H9 (cell line): ENCODE results near the gene CD86. TPM values are rescaled to one million over a fixed set of nuclear protein-coding genes. Genes with fewer than 3 reads are reported as not detected.

ENCODE experiments used
- DNase-seq: peaks from one replicate; pipeline ENCODE4 v3.0.0-alpha.2; 2017
- H2AFZ ChIP-seq: one replicate; pipeline ENCODE4 v1.6.1; 2013; ENCODE audit warnings: mild to moderate bottlenecking, low read length, control low read depth, moderate library complexity
- H2AK5ac ChIP-seq: 2 replicates; pipeline ENCODE4 v1.6.1; 2013; ENCODE audit warnings: low read length, control low read depth, mixed read lengths; ENCODE audit not compliant: insufficient read length
- H2BK120ac ChIP-seq: one replicate; pipeline ENCODE4 v1.6.1; 2013; ENCODE audit warnings: low read depth, mild to moderate bottlenecking, low read length, control low read depth, inconsistent platforms; ENCODE audit not compliant: poor library complexity, severe bottlenecking
- H2BK12ac ChIP-seq: 2 replicates; pipeline ENCODE4 v1.6.1; 2013; ENCODE audit warnings: low read length, control low read depth, mixed read lengths, low read depth; ENCODE audit not compliant: insufficient read length
- H2BK15ac ChIP-seq: 2 replicates; pipeline ENCODE4 v1.6.1; 2013; ENCODE audit warnings: low read depth, low read length, control low read depth
- H2BK20ac ChIP-seq: one replicate; pipeline ENCODE4 v1.6.1; 2013; ENCODE audit warnings: low read depth, mild to moderate bottlenecking, low read length, control low read depth, inconsistent platforms; ENCODE audit not compliant: poor library complexity, severe bottlenecking
- H2BK5ac ChIP-seq: 2 replicates; pipeline ENCODE4 v1.6.1; 2013; ENCODE audit warnings: low read length, control low read depth, mixed read lengths; ENCODE audit not compliant: insufficient read length
- H3K14ac ChIP-seq: 2 replicates; pipeline ENCODE4 v1.6.1; 2013; ENCODE audit warnings: low read length, control low read depth; ENCODE audit not compliant: insufficient read depth
- H3K18ac ChIP-seq: 2 replicates; pipeline ENCODE4 v1.6.1; 2013; ENCODE audit warnings: low read depth, mild to moderate bottlenecking, mixed read lengths, low read length, control low read depth; ENCODE audit not compliant: insufficient read length
- H3K23ac ChIP-seq: 2 replicates; pipeline ENCODE4 v1.6.1; 2013; ENCODE audit warnings: low read length, control low read depth, mixed read lengths, low read depth; ENCODE audit not compliant: insufficient read length
- H3K23me2 ChIP-seq: 2 replicates; pipeline ENCODE4 v1.6.1; 2013; ENCODE audit warnings: low read depth, mild to moderate bottlenecking, mixed read lengths, low read length, control low read depth; ENCODE audit not compliant: insufficient read length, poor library complexity, severe bottlenecking
- H3K27ac ChIP-seq: 2 replicates; pipeline ENCODE4 v1.5.1; 2013; ENCODE audit warnings: low read length, control low read depth, mixed read lengths, low read depth; ENCODE audit not compliant: insufficient read length
- H3K27me3 ChIP-seq: 2 replicates; pipeline ENCODE4 v1.6.1; 2013; ENCODE audit warnings: low read length, control low read depth, inconsistent platforms; ENCODE audit not compliant: insufficient read depth
- H3K4ac ChIP-seq: 2 replicates; pipeline ENCODE4 v1.6.1; 2013; ENCODE audit warnings: low read depth, mild to moderate bottlenecking, control low read depth, inconsistent platforms, low read length, moderate library complexity
- H3K4me1 ChIP-seq: 2 replicates; pipeline ENCODE4 v1.6.1; 2013; ENCODE audit warnings: low read length, control low read depth, inconsistent platforms; ENCODE audit not compliant: insufficient read depth
- H3K4me2 ChIP-seq: 2 replicates; pipeline ENCODE4 v1.6.1; 2013; ENCODE audit warnings: low read length, control low read depth, mixed read lengths; ENCODE audit not compliant: insufficient read length, insufficient read depth
- H3K56ac ChIP-seq: 2 replicates; pipeline ENCODE4 v1.6.1; 2013; ENCODE audit warnings: low read depth, mild to moderate bottlenecking, mixed read lengths, low read length, control low read depth; ENCODE audit not compliant: insufficient read length
- H3K79me1 ChIP-seq: 2 replicates; pipeline ENCODE4 v1.6.1; 2013; ENCODE audit warnings: low read depth, mild to moderate bottlenecking, moderate library complexity, low read length, control low read depth, inconsistent platforms; ENCODE audit not compliant: insufficient read depth, poor library complexity, severe bottlenecking
- H3K79me2 ChIP-seq: 2 replicates; pipeline ENCODE4 v1.6.1; 2013; ENCODE audit warnings: low read length, control low read depth, inconsistent platforms; ENCODE audit not compliant: insufficient read depth
- H3K9ac ChIP-seq: 2 replicates; pipeline ENCODE4 v1.6.1; 2013; ENCODE audit warnings: low read length, control low read depth, mixed read lengths; ENCODE audit not compliant: insufficient read length; ENCODE audit errors: extremely low read depth
- H3K9me3 ChIP-seq: one replicate; pipeline ENCODE4 v1.6.1; 2013; ENCODE audit warnings: low read depth, low read length, inconsistent platforms; ENCODE audit not compliant: control insufficient read depth
- H3T11ph ChIP-seq: one replicate; pipeline ENCODE4 v1.6.1; 2013; ENCODE audit warnings: mild to moderate bottlenecking, low read length, control low read depth, inconsistent platforms
- H4K20me1 ChIP-seq: one replicate; pipeline ENCODE4 v1.6.1; 2013; ENCODE audit not compliant: control insufficient read depth, insufficient read length, insufficient read depth
- H4K5ac ChIP-seq: 2 replicates; pipeline ENCODE4 v1.6.1; 2013; ENCODE audit warnings: low read depth, mild to moderate bottlenecking, mixed read lengths, low read length, control low read depth; ENCODE audit not compliant: insufficient read length
- H4K8ac ChIP-seq: replicated peaks from 2 replicates; pipeline ENCODE4 v1.6.1; 2013; ENCODE audit warnings: low read length, control low read depth, mixed read lengths, low read depth; ENCODE audit not compliant: insufficient read length
- H4K91ac ChIP-seq: 2 replicates; pipeline ENCODE4 v1.6.1; 2013; ENCODE audit warnings: low read depth, mild to moderate bottlenecking, moderate library complexity, mixed read lengths, low read length, control low read depth; ENCODE audit not compliant: insufficient read length
- H3K27ac Mint-ChIP-seq, 3 experiments: 2 replicates in 2 of 3; 3 replicates in 1 of 3; pipeline ENCODE4 v1.8.0; 2020 to 2021; ENCODE audit warnings: mixed read lengths in 3 of 3, mild to moderate bottlenecking in 1 of 3, moderate library complexity in 1 of 3
- H3K27me3 Mint-ChIP-seq: 2 replicates; pipeline ENCODE4 v1.8.0; 2021; ENCODE audit warnings: low read depth, mild to moderate bottlenecking, moderate library complexity, mixed read lengths
- H3K36me3 Mint-ChIP-seq, 3 experiments: 2 replicates in 2 of 3; 3 replicates in 1 of 3; pipeline ENCODE4 v1.8.0; 2020 to 2021; ENCODE audit warnings: low read depth in 3 of 3, mixed read lengths in 3 of 3; ENCODE audit not compliant: insufficient read depth in 1 of 3
- H3K4me1 Mint-ChIP-seq, 2 experiments: 2 replicates each; pipeline ENCODE4 v1.8.0; 2020; ENCODE audit warnings: mixed read lengths in 2 of 2
- H3K4me3 Mint-ChIP-seq, 2 experiments: 2 replicates in 1 of 2; 3 replicates in 1 of 2; pipeline ENCODE4 v1.8.0; 2020 to 2021; ENCODE audit warnings: mild to moderate bottlenecking in 2 of 2, mixed read lengths in 2 of 2, moderate library complexity in 1 of 2
- H3K9me3 Mint-ChIP-seq, 2 experiments: 2 replicates in 1 of 2; 3 replicates in 1 of 2; pipeline ENCODE4 v1.8.0; 2020; ENCODE audit warnings: mild to moderate bottlenecking in 2 of 2, mixed read lengths in 2 of 2, moderate library complexity in 1 of 2
- WGBS: extraction: QIAGEN DNeasy Blood & Tissue Kit; methylation state at CpG from one replicate; pipeline ENCODE4 v1.1.7; 2013; ENCODE audit warnings: missing lambda C conversion rate, low lambda C conversion rate, mixed read lengths; ENCODE audit not compliant: insufficient read length; ENCODE audit errors: extremely low coverage; 5-methylcytosine and 5-hydroxymethylcytosine counted together
- total RNA-seq: library from RNA; stranded (reverse); gene quantifications from 2 replicates; pipeline ENCODE4 v1.2.1, GENCODE V29; 2021
- TF ChIP-seq, protein P1 (sequence below): fragments of 200-600 bp; sonication (generic); conservative IDR thresholded peaks from 3 replicates; pipeline ENCODE4 v1.8.0; 2021; ENCODE audit warnings: antibody characterized with exemption, mild to moderate bottlenecking

Gene CD86
- total RNA-seq, 1 experiment from 2014 or later, result not detected

DNA sequence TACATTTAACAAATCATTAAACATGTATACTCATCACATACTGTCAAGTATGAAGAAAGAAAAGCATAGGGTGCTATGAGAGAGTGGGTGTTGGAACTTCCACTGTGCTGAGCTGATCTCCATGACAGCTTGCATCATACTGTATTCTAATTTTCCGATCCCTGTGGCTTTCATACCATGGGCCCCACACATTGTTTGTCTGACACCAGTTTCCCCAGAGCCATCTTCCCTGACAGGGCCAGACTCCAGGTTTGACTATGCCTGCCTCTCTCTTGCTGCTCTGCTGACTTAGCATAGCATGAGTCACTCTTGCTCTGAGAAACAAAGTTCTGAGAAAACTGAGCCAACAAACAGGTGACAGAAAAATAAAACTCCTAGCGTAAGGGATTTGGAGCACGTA, 91.3 kb downstream of the CD86 start:
- no peaks in the 10 kb centered on the region for H3K79me2 ChIP-seq
- H3K79me1 ChIP-seq, result no peaks in the 10 kb centered on the region
- no peak overlapping the region for H3K14ac ChIP-seq
- no peak overlapping the region for H2BK20ac ChIP-seq
- H3K9me3 Mint-ChIP-seq, result peaks cover 23 to 34% of the 10 kb centered on the region in 2 experiments
- no peak overlapping the region for H2BK5ac ChIP-seq
- no peak overlapping the region for H2AK5ac ChIP-seq
- no peaks in the 10 kb centered on the region for H3K9me3 ChIP-seq
- no peak overlapping the region for H3K4me3 Mint-ChIP-seq
- no CpG with 5 or more reads among the region's 3 CpGs for WGBS
- H3K36me3 Mint-ChIP-seq, result peaks cover 5 to 11% (median 10%) of the 10 kb centered on the region in 3 experiments; a peak in 6 of 7 replicates
- no peaks in the 10 kb centered on the region for H3K4me1 Mint-ChIP-seq
- no peaks in the 10 kb centered on the region for H3K27me3 Mint-ChIP-seq
- H3K4me1 ChIP-seq, result no peaks in the 10 kb centered on the region
- no peak overlapping the region for H3K27ac ChIP-seq
- no peak overlapping the region for H3K4me2 ChIP-seq
- H4K8ac ChIP-seq, result no peak overlapping the region
- H3K23ac ChIP-seq, result no peak overlapping the region
- no peak for DNase-seq
- no peak overlapping the region for H3K9ac ChIP-seq
- no peak overlapping the region for H4K91ac ChIP-seq
- no peak overlapping the region for H3T11ph ChIP-seq
- H3K27me3 ChIP-seq, result no peaks in the 10 kb centered on the region
- no peak overlapping the region for H2BK120ac ChIP-seq
- no peak overlapping the region for H4K5ac ChIP-seq
- no peaks in the 10 kb centered on the region for H3K23me2 ChIP-seq
- no peak overlapping the region; a peak in 1 of 7 replicates for H3K27ac Mint-ChIP-seq
- H3K4ac ChIP-seq, result no peak overlapping the region
- H3K56ac ChIP-seq, result no peak overlapping the region
- H4K20me1 ChIP-seq, result no peaks in the 10 kb centered on the region
- H3K18ac ChIP-seq, result no peak overlapping the region
- H2BK15ac ChIP-seq, result no peak overlapping the region
- no peak overlapping the region for H2BK12ac ChIP-seq
- TF ChIP-seq, protein P1, sequence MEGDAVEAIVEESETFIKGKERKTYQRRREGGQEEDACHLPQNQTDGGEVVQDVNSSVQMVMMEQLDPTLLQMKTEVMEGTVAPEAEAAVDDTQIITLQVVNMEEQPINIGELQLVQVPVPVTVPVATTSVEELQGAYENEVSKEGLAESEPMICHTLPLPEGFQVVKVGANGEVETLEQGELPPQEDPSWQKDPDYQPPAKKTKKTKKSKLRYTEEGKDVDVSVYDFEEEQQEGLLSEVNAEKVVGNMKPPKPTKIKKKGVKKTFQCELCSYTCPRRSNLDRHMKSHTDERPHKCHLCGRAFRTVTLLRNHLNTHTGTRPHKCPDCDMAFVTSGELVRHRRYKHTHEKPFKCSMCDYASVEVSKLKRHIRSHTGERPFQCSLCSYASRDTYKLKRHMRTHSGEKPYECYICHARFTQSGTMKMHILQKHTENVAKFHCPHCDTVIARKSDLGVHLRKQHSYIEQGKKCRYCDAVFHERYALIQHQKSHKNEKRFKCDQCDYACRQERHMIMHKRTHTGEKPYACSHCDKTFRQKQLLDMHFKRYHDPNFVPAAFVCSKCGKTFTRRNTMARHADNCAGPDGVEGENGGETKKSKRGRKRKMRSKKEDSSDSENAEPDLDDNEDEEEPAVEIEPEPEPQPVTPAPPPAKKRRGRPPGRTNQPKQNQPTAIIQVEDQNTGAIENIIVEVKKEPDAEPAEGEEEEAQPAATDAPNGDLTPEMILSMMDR, result no peak
- no peak overlapping the region for H2AFZ ChIP-seq
